CD4-positive, alpha-beta T cell treated with Interleukin-4 for 1 hour (primary cell): ENCODE measurements around the gene BNC2.

Source experiments
- DNase-seq, 2 donors: peaks; one replicate each; pipeline ENCODE4 v3.0.0-alpha.2; 2020 to 2022

The BNC2 gene

DNA sequence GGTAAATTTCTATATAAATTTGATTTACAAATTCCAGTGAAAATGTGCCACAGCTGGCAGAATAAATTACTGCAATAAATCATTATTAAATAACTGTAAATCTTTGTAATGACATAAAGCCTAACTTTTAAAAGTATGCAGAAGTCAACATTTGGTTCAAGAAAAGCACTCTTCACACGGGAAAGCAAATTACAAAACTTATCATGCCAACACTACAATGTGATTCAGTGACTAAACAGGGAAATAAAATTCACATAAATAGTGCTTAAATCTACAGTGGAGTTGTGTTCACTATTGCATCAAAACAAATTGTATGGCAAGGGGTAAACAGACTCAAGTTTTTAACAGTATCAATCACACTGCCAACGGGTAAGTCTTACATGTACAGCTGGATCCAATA, 117.2 kb downstream of the BNC2 start:
- no peak for DNase-seq

DNA sequence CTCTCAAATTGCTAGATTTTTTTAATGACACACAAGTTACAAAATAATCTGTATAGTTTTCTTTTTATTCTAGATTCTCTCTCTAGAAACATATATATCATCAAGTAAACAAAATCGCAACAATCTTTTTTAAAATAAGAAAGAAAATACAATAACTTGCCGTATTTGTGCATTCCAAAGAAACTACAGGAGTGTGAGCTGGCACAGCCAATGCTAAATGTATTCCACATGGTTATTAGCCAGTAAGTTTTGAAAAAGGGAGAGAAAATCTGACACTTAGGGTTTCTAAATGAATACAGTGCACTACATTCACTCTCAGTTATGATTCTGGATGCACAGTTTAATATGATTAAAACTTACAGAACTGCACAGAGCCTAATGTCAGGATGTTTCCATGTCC, 117.9 kb downstream of the BNC2 start:
- DNase-seq = no peak

DNA sequence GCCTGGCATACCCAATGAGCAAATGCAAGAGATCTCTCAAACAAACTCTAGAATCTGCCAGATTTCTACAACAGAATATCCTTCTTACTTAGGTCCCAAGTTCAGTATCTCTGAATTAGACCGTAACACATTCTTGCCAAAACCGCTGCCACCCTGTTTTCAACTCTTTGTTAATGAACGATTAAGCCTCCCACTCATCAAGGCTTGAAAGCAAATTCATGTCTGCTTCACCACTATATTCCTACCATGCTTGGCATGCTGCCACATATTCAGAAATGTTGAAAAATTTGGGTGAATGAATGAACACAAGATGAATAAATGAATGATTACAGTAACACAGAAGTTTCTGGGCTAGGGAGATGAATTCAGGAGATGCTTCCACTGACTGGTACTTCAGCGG, 119.9 kb downstream of the BNC2 start:
- no peak for DNase-seq

- DNase-seq = no peak
These were observed 125.1 kb downstream of the BNC2 start for GRCh38 chr9:16745359-16745758.

DNA sequence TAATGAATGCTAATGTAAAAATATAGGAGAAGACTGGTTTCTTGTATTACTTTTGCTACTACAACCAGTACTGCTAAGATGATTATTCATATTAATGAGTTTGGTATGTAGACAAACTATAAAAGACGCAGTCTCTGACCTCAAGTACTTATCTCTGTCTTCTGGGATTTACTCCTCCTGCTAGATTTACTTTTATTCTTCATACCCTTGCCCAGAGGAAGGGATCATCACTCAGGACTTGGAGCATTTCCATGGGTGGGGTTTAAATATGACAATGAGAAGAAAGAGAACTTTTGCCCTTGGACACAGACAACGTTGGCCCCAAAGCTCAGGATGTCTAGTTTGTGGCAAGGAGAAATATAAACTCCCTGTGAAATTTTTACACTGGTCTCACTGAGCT, 126.1 kb downstream of the BNC2 start:
- DNase-seq = no peak

GRCh38 chr9:16743375-16743774, 127.1 kb downstream of the BNC2 start:
- DNase-seq = no peak

DNA sequence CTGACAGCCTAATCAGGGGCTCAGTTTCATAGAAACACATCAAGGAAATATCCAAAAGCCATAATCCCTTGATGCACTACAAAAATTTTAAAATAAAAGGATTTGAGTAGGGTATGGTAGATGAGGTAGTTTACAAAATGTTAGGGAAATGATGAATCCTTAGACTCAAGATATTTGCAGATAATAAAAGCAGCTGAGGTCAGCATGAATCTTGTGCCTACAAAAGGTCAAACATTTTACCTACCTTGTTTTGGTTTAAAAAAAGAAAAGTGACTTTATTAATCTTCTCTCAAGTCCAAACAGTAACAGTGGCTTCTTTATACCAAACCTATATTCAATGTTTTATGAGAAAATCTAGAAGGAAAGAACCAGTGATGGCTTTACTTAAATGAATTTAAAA, 135.5 kb downstream of the BNC2 start:
- DNase-seq = no peak

GRCh38 chr9:16732546-16732945, 137.9 kb downstream of the BNC2 start:
- DNase-seq = no peak

- DNase-seq = no peak
These were observed 140.3 kb downstream of the BNC2 start for GRCh38 chr9:16730162-16730561.

GRCh38 chr9:16729651-16730050, 140.8 kb downstream of the BNC2 start:
- no peak for DNase-seq

- DNase-seq = no peak
These were observed 142.3 kb downstream of the BNC2 start for GRCh38 chr9:16728137-16728508.

GRCh38 chr9:16727452-16728136, 142.9 kb downstream of the BNC2 start:
- no peak for DNase-seq

DNA sequence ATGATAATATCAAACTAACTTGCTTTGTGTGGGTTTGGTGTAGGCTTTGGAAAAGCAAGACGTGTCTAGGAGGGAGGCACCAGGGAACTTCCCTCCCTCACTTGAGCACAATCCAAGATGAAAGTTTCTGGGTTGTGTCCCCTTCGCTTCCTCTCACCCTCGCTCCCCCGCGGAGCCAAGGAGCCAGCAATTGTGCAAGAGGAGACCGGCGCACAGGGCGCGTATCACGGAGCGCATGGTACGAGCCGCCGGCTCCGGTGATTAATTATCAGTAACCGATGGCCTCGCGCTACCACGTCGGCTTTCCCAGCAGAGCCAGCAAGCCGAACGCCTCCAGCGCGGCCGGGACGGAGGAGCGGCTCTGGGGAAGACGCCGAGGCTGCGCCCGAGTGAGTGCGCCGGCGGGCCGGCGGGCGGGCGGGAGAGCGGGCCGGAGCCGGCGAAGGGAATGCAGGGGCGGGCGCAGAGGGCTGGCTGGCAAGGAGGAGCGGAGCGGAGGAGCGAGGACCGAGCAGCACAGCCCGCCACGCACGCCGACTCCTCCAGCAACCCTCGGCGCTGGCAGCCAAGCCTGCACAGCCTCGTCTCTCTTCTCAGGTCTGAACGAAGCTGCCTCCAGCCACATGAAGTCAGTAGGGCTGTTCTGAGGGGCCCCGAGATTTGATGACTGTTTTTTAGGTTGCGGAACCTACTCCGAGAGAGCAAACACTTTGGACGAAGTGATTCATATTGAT, 143.6 kb downstream of the BNC2 start:
- DNase-seq = no peak

GRCh38 chr9:16726029-16726428, 144.4 kb downstream of the BNC2 start:
- DNase-seq = no peak

- DNase-seq = no peak
These were observed 145.4 kb downstream of the BNC2 start for GRCh38 chr9:16725066-16725465.

DNA sequence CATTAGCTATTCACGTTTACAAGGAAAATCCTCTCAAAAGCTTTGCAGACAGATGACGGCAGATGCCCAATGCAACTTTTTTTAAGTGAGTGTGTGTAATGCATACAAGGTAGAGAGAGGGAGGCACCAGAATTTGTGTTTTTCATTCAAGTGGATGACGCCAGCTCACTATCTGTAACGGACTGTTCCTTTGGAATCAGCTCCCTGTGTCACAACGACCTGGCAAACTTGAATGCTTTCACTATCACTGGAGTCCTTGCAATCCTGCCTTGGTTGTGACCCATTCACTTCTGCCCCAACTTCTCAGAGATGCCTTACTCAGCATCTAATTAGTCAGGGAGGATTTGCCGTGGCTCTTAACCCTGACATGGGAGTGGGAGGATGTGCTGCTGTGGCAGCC, 148.5 kb downstream of the BNC2 start:
- no peak for DNase-seq

DNA sequence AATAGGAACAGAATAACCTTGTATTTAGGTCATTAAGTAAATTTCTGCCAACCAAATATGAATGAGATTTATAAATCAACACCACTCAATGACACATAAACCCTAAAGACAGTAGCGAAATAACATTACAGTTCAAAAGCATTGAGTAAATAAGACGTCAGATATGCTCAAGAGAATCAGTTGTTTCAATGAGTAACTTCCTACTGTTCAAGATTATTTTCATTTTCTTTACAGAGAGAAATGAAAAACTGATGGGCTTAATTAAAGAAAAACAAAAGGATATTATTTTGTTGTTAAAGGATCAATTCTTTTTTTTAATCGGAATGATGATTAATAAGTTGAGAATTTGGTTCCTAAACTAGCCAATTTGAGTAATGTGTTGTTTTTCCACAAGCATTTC, 150.1 kb downstream of the BNC2 start:
- DNase-seq = no peak

DNA sequence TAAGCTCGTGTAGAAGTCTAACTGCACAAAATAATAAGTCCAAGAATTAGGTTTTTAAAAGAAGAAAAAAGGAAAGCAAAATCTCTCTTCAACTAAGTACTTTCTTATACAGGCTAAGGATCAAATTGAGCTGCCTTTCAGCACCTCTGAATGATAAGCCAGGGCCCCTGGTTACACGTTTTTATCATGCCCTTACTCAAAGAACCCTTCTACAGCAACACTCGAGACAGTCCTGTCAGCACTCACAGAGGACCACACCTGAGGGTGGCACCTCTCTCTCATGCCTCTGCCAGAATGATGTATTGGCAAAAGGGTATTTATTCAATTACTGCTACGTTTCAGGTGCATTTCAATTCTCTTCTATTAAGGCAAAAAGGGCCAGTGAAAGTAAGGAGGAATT, 150.5 kb downstream of the BNC2 start:
- no peak for DNase-seq

GRCh38 chr9:16718952-16719351, 151.5 kb downstream of the BNC2 start:
- DNase-seq = no peak

DNA sequence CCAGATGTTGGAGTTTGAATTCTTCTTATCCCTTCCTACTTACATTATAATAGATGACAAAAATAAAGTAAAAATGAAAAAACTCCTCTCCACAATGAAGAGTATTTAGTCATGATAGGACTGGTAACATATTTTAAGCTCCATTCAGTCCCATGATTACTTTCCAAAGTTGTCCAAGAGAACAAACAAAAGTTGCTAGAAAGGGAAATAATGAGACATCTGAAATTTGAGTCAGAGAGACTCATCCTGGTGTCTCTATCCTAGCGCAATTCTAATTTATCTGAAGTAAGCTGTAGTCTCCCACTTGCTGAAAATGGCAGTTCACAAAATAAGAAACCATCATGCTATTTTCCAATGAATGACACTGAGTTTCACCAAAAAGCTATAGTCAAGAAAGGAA, 152.2 kb downstream of the BNC2 start:
- no peak for DNase-seq

GRCh38 chr9:16716601-16717000, 153.9 kb downstream of the BNC2 start:
- DNase-seq = no peak

DNA sequence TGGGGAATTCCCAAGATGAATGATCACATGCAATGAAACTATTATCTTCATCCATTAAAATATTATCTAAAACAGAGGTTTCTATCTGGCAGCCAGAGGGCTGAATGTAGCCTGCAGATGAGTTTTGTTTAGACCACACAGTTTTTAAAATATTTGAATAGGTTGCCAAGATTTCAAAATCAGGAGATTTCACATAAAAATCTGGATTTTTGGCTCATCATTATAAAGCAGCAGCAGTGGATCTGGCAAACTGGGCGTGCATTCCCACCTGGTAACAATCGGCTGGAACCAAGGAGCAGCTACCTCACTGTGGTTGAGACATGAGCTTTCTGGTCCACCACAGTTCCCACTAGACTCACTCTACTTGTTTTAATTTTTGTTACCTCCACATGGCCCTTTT, 155.1 kb downstream of the BNC2 start:
- DNase-seq = no peak

- DNase-seq = no peak
These were observed 157.7 kb downstream of the BNC2 start for GRCh38 chr9:16712787-16713186.

DNA sequence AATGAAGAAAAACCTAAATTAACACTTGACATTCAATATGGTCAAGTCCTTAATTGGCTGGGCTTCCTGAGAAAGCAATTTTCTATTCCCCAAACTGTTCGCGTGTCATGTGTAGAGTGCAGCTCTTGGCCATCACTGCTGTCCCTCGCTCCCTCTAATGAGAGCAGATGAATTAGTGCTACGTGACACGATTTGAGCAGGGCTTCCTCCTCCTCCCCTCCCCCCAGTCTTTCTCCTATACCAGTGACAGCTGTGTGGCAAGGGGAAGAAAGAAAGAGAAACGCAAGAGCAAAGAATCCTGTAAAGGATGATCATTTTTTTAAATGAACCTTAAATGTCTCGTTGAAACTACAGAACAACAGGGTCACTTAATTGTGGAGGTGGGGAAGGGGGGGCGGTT, 159.6 kb downstream of the BNC2 start:
- DNase-seq = no peak

DNA sequence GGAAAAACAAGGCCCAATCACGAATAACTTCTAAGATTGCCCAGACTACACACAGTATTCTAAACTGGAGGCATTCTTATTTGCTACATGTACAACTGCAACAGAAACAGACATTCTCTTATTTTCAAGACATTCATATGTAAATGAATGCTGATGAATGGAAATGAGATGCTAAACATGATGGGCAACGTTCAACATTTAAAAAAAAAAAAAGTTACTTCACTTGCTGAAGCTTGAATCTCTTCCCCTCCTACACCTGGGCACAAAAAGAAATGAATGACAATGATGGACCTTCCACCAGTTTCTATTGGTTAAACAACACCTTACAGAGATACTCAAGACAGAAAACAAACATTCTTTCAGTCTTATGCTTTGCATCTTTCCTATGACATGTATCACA, 160.5 kb downstream of the BNC2 start:
- DNase-seq = no peak
